WTC11 (cell line): ENCODE results near the gene SLC8A2. TPM values are rescaled to one million over a fixed set of nuclear protein-coding genes. Genes with fewer than 3 reads are reported as not detected.

Experiments used
- ATAC-seq: fragments of 200-7000 bp; cut with Tn5 transposase; 2 replicates; pipeline ENCODE4 v1.10.0; 2021; ENCODE audit warnings: mild to moderate bottlenecking, moderate library complexity
- CTCF ChIA-PET: fragments of 300-600 bp; sonication (Branson Sonifier 250); formaldehyde crosslinking; loops from one replicate; lab custom pipeline; 2021; ENCODE audit warnings: antibody characterized with exemption; lab: Charles Lee
- POLR2A ChIA-PET: fragments of 350-600 bp; sonication (Branson Sonifier 250); formaldehyde crosslinking; loops from one replicate; lab custom pipeline; 2021; ENCODE audit warnings: antibody characterized with exemption; lab: Charles Lee
- DNase-seq: peaks from one replicate; pipeline ENCODE4 v3.0.0; 2021; ENCODE audit warnings: low spot score
- H3K27ac Mint-ChIP-seq: 2 replicates; pipeline ENCODE4 v1.8.0; 2021; ENCODE audit warnings: mixed read lengths
- H3K27me3 Mint-ChIP-seq: 2 replicates; pipeline ENCODE4 v1.8.0; 2021; ENCODE audit warnings: low read depth, mild to moderate bottlenecking, moderate library complexity, mixed read lengths
- H3K36me3 Mint-ChIP-seq: 2 replicates; pipeline ENCODE4 v1.8.0; 2021; ENCODE audit warnings: mixed read lengths
- H3K4me1 Mint-ChIP-seq: 2 replicates; pipeline ENCODE4 v1.8.0; 2022; ENCODE audit warnings: mixed read lengths
- H3K4me3 Mint-ChIP-seq: 2 replicates; pipeline ENCODE4 v1.8.0; 2021; ENCODE audit warnings: mild to moderate bottlenecking, moderate library complexity, mixed read lengths
- H3K9me3 Mint-ChIP-seq: 2 replicates; pipeline ENCODE4 v1.8.0; 2021; ENCODE audit warnings: mixed read lengths
- ATF1 ChIP-seq: sonication (generic); formaldehyde crosslinking; IDR thresholded peaks from 2 replicates; pipeline ENCODE4 v1.8.1; 2023; ENCODE audit warnings: mild to moderate bottlenecking, moderate library complexity, missing genetic modification reagents
- CBFB ChIP-seq: sonication (generic); formaldehyde crosslinking; IDR thresholded peaks from 2 replicates; pipeline ENCODE4 v1.8.1; 2022; ENCODE audit warnings: mild to moderate bottlenecking, low read depth, missing genetic modification reagents
- FOXP1 ChIP-seq: sonication (generic); formaldehyde crosslinking; IDR thresholded peaks from 2 replicates; pipeline ENCODE4 v1.8.0; 2022; ENCODE audit warnings: missing genetic modification reagents, mild to moderate bottlenecking, moderate library complexity, borderline replicate concordance
- MLX ChIP-seq: sonication (generic); formaldehyde crosslinking; IDR thresholded peaks from 2 replicates; pipeline ENCODE4 v1.8.1; 2023; ENCODE audit warnings: mild to moderate bottlenecking, missing genetic modification reagents, moderate library complexity
- NR1H2 ChIP-seq: sonication (generic); formaldehyde crosslinking; IDR thresholded peaks from 2 replicates; pipeline ENCODE4 v1.9.0; 2021; ENCODE audit warnings: mild to moderate bottlenecking, moderate library complexity, missing genetic modification reagents
- OVOL2 ChIP-seq: fragments of 250-450 bp; sonication (Bioruptor Pico); IDR thresholded peaks from 2 replicates; pipeline ENCODE4 v1.9.0; 2021; ENCODE audit warnings: mild to moderate bottlenecking, borderline replicate concordance
- RORB ChIP-seq: fragments of 250-450 bp; sonication (Bioruptor Pico); IDR thresholded peaks from 2 replicates; pipeline ENCODE4 v1.9.0; 2021; ENCODE audit warnings: mild to moderate bottlenecking
- TEAD4 ChIP-seq: sonication (generic); formaldehyde crosslinking; IDR thresholded peaks from 2 replicates; pipeline ENCODE4 v1.8.0; 2022; ENCODE audit warnings: mild to moderate bottlenecking, missing genetic modification reagents
- USF1 ChIP-seq: sonication (generic); formaldehyde crosslinking; IDR thresholded peaks from 2 replicates; pipeline ENCODE4 v1.8.0; 2022; ENCODE audit warnings: mild to moderate bottlenecking, missing genetic modification reagents
- ZBTB21 ChIP-seq: sonication (generic); formaldehyde crosslinking; IDR thresholded peaks from 2 replicates; pipeline ENCODE4 v1.8.1; 2023; ENCODE audit warnings: mild to moderate bottlenecking, missing genetic modification reagents, borderline replicate concordance
- ZNF121 ChIP-seq: sonication (generic); formaldehyde crosslinking; IDR thresholded peaks from 2 replicates; pipeline ENCODE4 v1.8.0; 2023; ENCODE audit warnings: missing genetic modification reagents
- ZNF138 ChIP-seq: sonication (generic); formaldehyde crosslinking; conservative IDR thresholded peaks from 2 replicates; pipeline ENCODE4 v1.8.1; 2022; ENCODE audit warnings: mild to moderate bottlenecking, moderate library complexity, missing genetic modification reagents
- ZNF317 ChIP-seq: sonication (generic); formaldehyde crosslinking; IDR thresholded peaks from 2 replicates; pipeline ENCODE4 v1.8.1; 2023; ENCODE audit warnings: low read depth, mild to moderate bottlenecking, moderate library complexity, missing genetic modification reagents, borderline replicate concordance
- ZNF416 ChIP-seq: fragments of 250-450 bp; sonication (Bioruptor Pico); IDR thresholded peaks from 2 replicates; pipeline ENCODE4 v1.9.0; 2021; ENCODE audit warnings: mild to moderate bottlenecking, inconsistent platforms
- ZNF423 ChIP-seq: fragments of 250-450 bp; sonication (Bioruptor Pico); IDR thresholded peaks from 2 replicates; pipeline ENCODE4 v2.1.2; 2022; ENCODE audit warnings: mild to moderate bottlenecking, moderate library complexity
- total RNA-seq: library from RNA; stranded (reverse); gene quantifications from 3 replicates; pipeline ENCODE4 v1.2.3, GENCODE V29; 2021
- TF ChIP-seq, protein P1 (sequence below): fragments of 200-600 bp; IDR thresholded peaks from 2 replicates; pipeline ENCODE4 v1.8.0; 2022; ENCODE audit warnings: antibody characterized with exemption
- TF ChIP-seq, protein P2 (sequence below): sonication (generic); formaldehyde crosslinking; IDR thresholded peaks from 2 replicates; pipeline ENCODE4 v1.8.1; 2023; ENCODE audit warnings: mild to moderate bottlenecking, missing genetic modification reagents, moderate library complexity
- TF ChIP-seq, protein P3 (sequence below): sonication (generic); formaldehyde crosslinking; IDR thresholded peaks from 2 replicates; pipeline ENCODE4 v1.8.0; 2022; ENCODE audit warnings: mild to moderate bottlenecking, missing genetic modification reagents
- TF ChIP-seq, protein P4 (sequence below): sonication (generic); formaldehyde crosslinking; IDR thresholded peaks from 2 replicates; pipeline ENCODE4 v1.8.1; 2022; ENCODE audit warnings: mild to moderate bottlenecking, moderate library complexity, missing genetic modification reagents
- TF ChIP-seq, protein P5 (sequence below): sonication (generic); formaldehyde crosslinking; IDR thresholded peaks from 2 replicates; pipeline ENCODE4 v1.8.1; 2022; ENCODE audit warnings: mild to moderate bottlenecking, missing genetic modification reagents, moderate library complexity, borderline replicate concordance
- TF ChIP-seq, protein P6 (sequence below): fragments of 250-450 bp; sonication (Bioruptor Pico); IDR thresholded peaks from 2 replicates; pipeline ENCODE4 v1.8.0; 2021; ENCODE audit warnings: mild to moderate bottlenecking
- TF ChIP-seq, protein P7 (sequence below): sonication (generic); formaldehyde crosslinking; IDR thresholded peaks from 2 replicates; pipeline ENCODE4 v1.8.1; 2022; ENCODE audit warnings: low read depth, mild to moderate bottlenecking, moderate library complexity, missing genetic modification reagents, borderline replicate concordance

Gene SLC8A2
- total RNA-seq, 1 experiment from 2014 or later = 6.5 TPM

DNA sequence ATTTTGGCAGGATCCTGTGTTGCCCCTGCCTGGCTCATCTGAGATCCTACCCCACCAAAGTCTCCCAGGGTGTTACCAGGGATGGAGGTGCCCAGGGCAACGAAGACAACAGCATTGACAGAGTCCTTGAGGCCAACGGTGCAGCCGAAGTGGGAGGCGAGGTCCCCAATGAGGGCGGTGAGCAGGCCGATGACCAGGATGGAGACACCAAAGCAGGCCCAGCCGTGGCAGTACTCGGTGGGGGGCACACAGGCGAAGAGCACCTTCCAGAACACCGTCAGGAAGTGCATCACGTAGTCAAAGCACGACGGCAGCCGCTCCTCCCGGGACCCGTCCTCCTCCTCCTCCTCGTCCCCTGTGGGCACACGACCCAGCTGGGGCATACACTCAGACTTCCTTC, 39.6 kb downstream of the SLC8A2 start:
- ATAC-seq (no peak), DNase-seq (no peak)
- no peak overlapping the region for H3K27ac Mint-ChIP-seq
- no peaks in the 10 kb centered on the region for H3K9me3 Mint-ChIP-seq
- H3K27me3 Mint-ChIP-seq = peaks cover 46% of the 10 kb centered on the region
- peaks cover 10% of the 10 kb centered on the region; the same call in 1 of the 2 replicates for H3K4me1 Mint-ChIP-seq
- CTCF ChIA-PET = interaction anchor here (0.7 to 3.5 kb wide), 8 partner anchors 13 to 281 kb away, joined by 3 to 14 read pairs (median 8); partner anchors contain the start of genes DHX34, EHD2, KPTN and NAPA
- TF ChIP-seq, protein P1, sequence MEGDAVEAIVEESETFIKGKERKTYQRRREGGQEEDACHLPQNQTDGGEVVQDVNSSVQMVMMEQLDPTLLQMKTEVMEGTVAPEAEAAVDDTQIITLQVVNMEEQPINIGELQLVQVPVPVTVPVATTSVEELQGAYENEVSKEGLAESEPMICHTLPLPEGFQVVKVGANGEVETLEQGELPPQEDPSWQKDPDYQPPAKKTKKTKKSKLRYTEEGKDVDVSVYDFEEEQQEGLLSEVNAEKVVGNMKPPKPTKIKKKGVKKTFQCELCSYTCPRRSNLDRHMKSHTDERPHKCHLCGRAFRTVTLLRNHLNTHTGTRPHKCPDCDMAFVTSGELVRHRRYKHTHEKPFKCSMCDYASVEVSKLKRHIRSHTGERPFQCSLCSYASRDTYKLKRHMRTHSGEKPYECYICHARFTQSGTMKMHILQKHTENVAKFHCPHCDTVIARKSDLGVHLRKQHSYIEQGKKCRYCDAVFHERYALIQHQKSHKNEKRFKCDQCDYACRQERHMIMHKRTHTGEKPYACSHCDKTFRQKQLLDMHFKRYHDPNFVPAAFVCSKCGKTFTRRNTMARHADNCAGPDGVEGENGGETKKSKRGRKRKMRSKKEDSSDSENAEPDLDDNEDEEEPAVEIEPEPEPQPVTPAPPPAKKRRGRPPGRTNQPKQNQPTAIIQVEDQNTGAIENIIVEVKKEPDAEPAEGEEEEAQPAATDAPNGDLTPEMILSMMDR = no peak
- POLR2A ChIA-PET = no interaction called here
- no peaks in the 10 kb centered on the region; the same call in 1 of the 2 replicates for H3K36me3 Mint-ChIP-seq
- no peak overlapping the region for H3K4me3 Mint-ChIP-seq

DNA sequence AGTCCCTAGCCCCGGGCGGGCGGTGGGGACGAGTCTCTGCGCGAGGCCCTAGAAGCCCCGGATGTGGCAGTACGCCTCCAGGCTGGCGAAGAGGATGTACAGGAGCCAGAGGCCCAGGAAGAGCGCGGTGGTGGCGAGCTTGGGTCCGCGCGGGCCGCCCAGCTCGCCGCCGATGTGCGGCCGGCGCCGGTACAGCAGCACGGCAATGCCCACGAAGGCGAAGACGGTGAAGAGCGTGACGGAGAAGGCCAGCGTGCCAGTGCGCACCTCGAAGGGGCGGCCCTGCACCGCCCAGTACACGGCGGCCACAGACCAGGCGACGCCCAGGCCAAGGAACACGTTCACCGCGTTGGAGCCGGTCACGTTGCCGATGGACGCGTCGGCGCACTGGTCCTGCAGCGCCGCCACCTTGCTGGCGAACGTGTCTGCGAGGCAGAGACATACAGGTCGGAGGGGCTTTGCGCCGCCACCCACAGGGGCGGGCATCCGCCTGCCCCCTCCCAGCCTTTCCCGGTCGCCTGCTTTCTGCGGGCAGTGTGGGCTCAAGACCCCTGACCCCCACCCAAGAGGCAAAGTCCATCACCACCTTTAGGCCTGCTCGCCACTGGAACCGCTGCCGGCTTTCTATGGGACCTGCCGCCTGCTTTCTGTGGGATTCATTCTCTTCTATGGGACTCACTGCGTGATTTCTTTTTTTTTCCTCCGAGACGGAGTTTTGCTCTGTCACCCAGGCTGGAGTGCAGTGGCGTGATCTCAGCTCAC, 41.5 kb downstream of the SLC8A2 start:
- H3K36me3 Mint-ChIP-seq = no peaks in the 10 kb centered on the region; the same call in 1 of the 2 replicates
- DNase-seq (peak; percentile 70), ATAC-seq (peak; percentile 8)
- H3K27ac Mint-ChIP-seq = no peak overlapping the region
- H3K4me1 Mint-ChIP-seq = 0 out of 2 replicates have a peak, but pooled peaks cover 9% of the 10 kb centered on the region
- POLR2A ChIA-PET = interaction anchor here (0.6 to 0.7 kb wide), 2 partner anchors 133 to 252 kb away, joined by 5 read pairs; no protein-coding TSS in a partner anchor
- H3K27me3 Mint-ChIP-seq = peaks cover 65% of the 10 kb centered on the region
- no peaks in the 10 kb centered on the region for H3K9me3 Mint-ChIP-seq
- H3K4me3 Mint-ChIP-seq = peak overlapping the region; percentile 62
- CTCF ChIA-PET = interaction anchor here (0.5 to 3.7 kb wide), 33 partner anchors 9 to 384 kb away, joined by 3 to 48 read pairs (median 4); partner anchors contain the start of genes DHX34, EHD2, INAFM1 and KPTN
- TF ChIP-seq, protein P2, sequence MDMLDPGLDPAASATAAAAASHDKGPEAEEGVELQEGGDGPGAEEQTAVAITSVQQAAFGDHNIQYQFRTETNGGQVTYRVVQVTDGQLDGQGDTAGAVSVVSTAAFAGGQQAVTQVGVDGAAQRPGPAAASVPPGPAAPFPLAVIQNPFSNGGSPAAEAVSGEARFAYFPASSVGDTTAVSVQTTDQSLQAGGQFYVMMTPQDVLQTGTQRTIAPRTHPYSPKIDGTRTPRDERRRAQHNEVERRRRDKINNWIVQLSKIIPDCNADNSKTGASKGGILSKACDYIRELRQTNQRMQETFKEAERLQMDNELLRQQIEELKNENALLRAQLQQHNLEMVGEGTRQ = peak; percentile 80
- TF ChIP-seq USF1 (CRISPR knock-in tag) = peak; percentile 82; the same call in 1 of the 2 replicates
- TF ChIP-seq, protein P3, sequence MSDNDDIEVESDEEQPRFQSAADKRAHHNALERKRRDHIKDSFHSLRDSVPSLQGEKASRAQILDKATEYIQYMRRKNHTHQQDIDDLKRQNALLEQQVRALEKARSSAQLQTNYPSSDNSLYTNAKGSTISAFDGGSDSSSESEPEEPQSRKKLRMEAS (CRISPR knock-in tag) = peak; percentile 99
- no peak for TF ChIP-seq ZNF423
- no peak for TF ChIP-seq NR1H2
- no peak for TF ChIP-seq MLX (CRISPR knock-in tag)
- peak; percentile 97 for TF ChIP-seq FOXP1 (CRISPR knock-in tag)
- peak; percentile 60; the same call in 1 of the 2 replicates for TF ChIP-seq ZNF317 (CRISPR knock-in tag)
- no peak for TF ChIP-seq TEAD4 (CRISPR knock-in tag)
- no peak for TF ChIP-seq ZNF416 (CRISPR knock-in tag)
- TF ChIP-seq, protein P4, sequence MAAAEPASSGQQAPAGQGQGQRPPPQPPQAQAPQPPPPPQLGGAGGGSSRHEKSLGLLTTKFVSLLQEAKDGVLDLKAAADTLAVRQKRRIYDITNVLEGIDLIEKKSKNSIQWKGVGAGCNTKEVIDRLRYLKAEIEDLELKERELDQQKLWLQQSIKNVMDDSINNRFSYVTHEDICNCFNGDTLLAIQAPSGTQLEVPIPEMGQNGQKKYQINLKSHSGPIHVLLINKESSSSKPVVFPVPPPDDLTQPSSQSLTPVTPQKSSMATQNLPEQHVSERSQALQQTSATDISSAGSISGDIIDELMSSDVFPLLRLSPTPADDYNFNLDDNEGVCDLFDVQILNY (CRISPR knock-in tag) = peak; percentile 72; the same call in 1 of the 2 replicates
- no peak for TF ChIP-seq RORB
- TF ChIP-seq, protein P5, sequence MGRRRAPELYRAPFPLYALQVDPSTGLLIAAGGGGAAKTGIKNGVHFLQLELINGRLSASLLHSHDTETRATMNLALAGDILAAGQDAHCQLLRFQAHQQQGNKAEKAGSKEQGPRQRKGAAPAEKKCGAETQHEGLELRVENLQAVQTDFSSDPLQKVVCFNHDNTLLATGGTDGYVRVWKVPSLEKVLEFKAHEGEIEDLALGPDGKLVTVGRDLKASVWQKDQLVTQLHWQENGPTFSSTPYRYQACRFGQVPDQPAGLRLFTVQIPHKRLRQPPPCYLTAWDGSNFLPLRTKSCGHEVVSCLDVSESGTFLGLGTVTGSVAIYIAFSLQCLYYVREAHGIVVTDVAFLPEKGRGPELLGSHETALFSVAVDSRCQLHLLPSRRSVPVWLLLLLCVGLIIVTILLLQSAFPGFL = no peak
- peak; percentile 70; the same call in 1 of the 2 replicates for TF ChIP-seq ATF1 (CRISPR knock-in tag)
- TF ChIP-seq ZNF138 (CRISPR knock-in tag) = 0 out of 2 replicates have a peak, but pooled peaks have one; percentile 89
- TF ChIP-seq, protein P6, sequence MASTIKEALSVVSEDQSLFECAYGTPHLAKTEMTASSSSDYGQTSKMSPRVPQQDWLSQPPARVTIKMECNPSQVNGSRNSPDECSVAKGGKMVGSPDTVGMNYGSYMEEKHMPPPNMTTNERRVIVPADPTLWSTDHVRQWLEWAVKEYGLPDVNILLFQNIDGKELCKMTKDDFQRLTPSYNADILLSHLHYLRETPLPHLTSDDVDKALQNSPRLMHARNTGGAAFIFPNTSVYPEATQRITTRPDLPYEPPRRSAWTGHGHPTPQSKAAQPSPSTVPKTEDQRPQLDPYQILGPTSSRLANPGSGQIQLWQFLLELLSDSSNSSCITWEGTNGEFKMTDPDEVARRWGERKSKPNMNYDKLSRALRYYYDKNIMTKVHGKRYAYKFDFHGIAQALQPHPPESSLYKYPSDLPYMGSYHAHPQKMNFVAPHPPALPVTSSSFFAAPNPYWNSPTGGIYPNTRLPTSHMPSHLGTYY (CRISPR knock-in tag) = no peak
- TF ChIP-seq OVOL2 (CRISPR knock-in tag) = no peak
- TF ChIP-seq ZBTB21 (CRISPR knock-in tag) = peak; percentile 82
- no peak; the same call in 1 of the 2 replicates for TF ChIP-seq ZNF121
- TF ChIP-seq, protein P7, sequence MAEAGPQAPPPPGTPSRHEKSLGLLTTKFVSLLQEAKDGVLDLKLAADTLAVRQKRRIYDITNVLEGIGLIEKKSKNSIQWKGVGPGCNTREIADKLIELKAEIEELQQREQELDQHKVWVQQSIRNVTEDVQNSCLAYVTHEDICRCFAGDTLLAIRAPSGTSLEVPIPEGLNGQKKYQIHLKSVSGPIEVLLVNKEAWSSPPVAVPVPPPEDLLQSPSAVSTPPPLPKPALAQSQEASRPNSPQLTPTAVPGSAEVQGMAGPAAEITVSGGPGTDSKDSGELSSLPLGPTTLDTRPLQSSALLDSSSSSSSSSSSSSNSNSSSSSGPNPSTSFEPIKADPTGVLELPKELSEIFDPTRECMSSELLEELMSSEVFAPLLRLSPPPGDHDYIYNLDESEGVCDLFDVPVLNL (CRISPR knock-in tag) = 0 out of 2 replicates have a peak, but pooled peaks have one; percentile 19
- TF ChIP-seq CBFB (CRISPR knock-in tag) = 0 out of 2 replicates have a peak, but pooled peaks have one; percentile 84
